B cell (primary cell): Measurements from ENCODE around the gene CENPP.

Experiments
- CTCF ChIP-seq: fragments of 200-600 bp; IDR thresholded peaks from one replicate; pipeline ENCODE4 v1.8.0; 2022; ENCODE audit warnings: antibody characterized with exemption, mild to moderate bottlenecking
- EZH2 ChIP-seq: IDR thresholded peaks from 2 replicates; pipeline ENCODE4 v1.6.1; 2012; ENCODE audit warnings: borderline replicate concordance, low read depth, mild to moderate bottlenecking, moderate library complexity, low read length; ENCODE audit not compliant: insufficient read depth, poor library complexity, severe bottlenecking

- no peak for TF ChIP-seq CTCF
- no peak for TF ChIP-seq EZH2
Measured at GRCh38 chr9:92645041-92645440, 319.3 kb downstream of the CENPP start.
